NCI-H2227 (cell line): Measurements from ENCODE around the gene SFXN5.

Experiments used
- DNase-seq: peaks from one replicate; lab custom pipeline; 2025; ENCODE audit not compliant: unreplicated experiment; lab: John Stamatoyannopoulos, UW

SFXN5 gene

DNA sequence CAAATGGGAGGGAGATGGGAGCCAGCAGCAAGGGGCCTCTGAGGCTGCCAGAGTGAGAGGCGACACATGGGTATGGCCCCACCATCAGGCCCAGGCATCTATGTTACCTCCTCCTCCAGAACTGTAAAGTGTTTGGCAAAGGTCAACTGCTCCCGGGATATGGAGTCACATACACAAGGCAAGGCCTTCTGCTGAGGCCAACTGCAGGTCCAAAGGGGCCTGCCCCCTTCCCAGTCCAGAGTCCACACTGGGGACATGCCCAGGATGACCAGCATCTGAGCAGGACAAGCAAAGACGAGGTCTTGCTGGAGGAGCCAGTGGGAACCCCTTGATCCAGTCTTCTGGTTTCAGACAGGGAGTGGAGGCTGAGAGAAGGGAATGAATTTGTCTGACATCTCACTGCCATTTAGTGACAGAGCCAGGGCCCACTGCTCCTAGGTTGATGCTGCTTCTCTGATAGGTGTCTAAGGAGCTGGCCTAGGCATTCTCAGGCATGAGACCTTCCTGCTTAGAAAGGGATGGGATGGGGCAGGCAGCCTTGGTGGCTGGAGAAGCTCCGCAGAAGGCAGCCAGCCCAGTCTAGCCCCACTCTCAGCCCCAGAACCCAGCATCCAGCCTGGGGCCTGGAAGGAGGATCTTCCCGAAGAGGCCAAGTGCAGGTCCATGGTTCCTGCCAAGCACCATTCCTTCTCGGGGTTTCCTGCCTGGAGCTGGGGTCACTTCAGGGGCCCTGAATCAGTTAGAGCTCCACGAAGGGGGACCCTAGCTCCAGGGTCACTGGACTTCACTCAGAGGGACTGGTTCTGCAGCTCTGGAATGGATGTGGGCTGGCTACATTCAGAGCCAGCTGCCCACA lies 127.7 kb downstream of the SFXN5 start:
- DNase-seq = no peak

- no peak for DNase-seq
Observed at GRCh38 chr2:72942881-72943418, 128.6 kb downstream of the SFXN5 start.

DNA sequence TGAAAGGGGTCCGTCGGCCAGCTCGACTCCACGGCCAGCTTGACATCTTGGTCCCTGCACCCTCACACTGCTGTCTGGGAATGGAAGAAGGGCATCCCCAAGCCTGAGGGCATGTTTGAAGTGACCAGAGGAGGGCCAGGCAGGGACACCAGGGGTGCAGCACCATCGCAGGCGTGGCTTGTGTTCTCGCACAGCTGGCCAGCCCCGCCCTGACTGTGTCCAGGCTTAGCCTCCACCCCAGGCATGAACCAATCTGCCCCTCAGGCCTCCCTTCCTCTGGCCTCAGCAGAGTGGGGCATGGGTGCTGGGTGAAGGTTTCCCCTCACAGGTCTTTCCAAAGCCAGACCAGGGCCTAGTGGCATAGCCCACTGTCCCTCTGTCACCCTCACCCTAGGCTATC lies 129.2 kb downstream of the SFXN5 start:
- DNase-seq = no peak

DNA sequence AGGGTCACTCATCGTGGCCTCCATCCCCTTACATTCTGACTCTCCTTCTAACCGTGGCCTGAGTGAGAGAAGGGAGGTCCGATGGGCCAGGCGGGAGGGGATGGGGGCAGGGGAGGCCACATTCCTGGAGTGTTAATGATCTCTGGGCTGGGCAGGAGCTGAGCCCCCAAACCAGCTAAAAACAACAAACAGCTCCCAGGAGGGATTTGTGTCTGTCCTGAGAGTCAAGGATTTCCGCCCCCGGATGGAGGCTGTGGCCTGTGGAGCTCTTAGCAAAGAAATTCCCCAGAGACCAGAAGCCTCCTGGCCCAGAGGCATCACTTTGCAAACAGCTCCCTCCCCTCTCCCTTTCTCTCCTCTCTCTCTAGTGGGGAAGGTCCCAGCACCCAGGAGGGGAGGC lies 130.7 kb downstream of the SFXN5 start:
- DNase-seq = no peak

DNA sequence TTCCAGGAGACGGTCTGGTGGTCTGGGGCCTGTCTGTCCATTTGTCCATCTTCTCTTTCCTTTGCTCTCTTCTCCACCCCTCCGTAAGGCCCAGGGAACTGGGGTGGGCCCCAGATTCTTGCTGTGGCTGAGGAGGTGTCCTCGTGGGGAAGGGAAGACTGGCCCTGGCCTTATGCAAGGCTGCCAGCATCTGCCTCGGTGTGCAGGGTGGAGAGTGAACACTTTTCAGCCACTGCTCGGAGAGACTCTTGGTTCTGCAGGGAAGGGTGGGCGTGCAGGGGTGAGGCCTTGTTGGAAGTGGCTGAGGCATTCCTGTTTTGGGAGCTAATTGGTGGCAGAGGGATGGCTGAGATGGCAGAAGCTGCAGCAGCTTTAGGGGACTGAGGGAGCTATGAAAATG lies 131.2 kb downstream of the SFXN5 start:
- no peak for DNase-seq

GRCh38 chr2:72938455-72938854 lies 133.1 kb downstream of the SFXN5 start:
- no peak for DNase-seq

DNA sequence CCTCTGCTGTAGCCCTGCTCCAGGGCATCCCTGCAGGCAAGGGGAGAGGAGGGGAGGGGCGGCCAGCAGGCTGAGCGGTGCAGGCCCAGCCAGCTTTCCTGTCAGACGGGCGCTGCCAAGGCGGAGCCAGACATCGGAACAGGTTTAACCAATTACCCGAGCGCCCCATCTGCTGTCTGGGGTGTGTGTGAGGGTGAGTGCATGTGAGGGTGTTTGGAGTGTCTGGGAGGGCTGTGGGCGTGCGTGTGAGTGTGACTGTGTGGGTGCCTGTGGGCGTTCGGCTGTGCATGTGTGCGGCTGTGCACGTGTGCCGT lies 134.2 kb downstream of the SFXN5 start:
- no peak for DNase-seq

GRCh38 chr2:72936660-72937355 lies 134.7 kb downstream of the SFXN5 start:
- DNase-seq = no peak

DNA sequence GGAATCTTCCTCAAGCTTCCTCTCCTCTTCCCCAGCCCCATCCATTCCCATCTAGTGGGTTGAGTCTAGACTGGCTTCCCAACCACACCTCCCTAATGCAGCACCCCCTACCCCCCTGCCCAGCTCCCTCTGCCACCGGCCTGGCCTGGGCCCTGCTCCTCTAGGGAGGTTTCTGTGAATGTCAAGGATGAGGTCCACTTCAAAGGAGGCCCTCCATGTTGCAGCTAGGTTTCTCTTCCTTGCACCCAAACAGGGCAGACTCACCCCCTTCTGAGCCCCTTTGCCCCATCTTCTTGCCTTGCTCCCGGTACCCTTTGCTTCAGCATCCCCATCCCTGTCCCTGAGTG lies 135.9 kb downstream of the SFXN5 start:
- DNase-seq = no peak

- no peak for DNase-seq
Observed at GRCh38 chr2:72934683-72935610, 136.6 kb downstream of the SFXN5 start.

DNA sequence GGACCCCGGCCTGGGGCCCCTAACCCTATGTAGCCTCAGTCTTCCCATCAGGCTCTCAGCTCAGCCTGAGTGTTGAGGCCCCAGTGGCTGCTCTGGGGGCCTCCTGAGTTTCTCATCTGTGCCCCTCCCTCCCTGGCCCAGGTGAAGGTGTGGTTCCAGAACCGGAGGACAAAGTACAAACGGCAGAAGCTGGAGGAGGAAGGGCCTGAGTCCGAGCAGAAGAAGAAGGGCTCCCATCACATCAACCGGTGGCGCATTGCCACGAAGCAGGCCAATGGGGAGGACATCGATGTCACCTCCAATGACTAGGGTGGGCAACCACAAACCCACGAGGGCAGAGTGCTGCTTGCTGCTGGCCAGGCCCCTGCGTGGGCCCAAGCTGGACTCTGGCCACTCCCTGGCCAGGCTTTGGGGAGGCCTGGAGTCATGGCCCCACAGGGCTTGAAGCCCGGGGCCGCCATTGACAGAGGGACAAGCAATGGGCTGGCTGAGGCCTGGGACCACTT lies 137.8 kb downstream of the SFXN5 start:
- DNase-seq = no peak

DNA sequence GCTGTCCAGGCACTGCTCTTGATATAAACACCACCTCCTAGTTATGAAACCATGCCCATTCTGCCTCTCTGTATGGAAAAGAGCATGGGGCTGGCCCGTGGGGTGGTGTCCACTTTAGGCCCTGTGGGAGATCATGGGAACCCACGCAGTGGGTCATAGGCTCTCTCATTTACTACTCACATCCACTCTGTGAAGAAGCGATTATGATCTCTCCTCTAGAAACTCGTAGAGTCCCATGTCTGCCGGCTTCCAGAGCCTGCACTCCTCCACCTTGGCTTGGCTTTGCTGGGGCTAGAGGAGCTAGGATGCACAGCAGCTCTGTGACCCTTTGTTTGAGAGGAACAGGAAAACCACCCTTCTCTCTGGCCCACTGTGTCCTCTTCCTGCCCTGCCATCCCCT lies 138.3 kb downstream of the SFXN5 start:
- no peak for DNase-seq

DNA sequence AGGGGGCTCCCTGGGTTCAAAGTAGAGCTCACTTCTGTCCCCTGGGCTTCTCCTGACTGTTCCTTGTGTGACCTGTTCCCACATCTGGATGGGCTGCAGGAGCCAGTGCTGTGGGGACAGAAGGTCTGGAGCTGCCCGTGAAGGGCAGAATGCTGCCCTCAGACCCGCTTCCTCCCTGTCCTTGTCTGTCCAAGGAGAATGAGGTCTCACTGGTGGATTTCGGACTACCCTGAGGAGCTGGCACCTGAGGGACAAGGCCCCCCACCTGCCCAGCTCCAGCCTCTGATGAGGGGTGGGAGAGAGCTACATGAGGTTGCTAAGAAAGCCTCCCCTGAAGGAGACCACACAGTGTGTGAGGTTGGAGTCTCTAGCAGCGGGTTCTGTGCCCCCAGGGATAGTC lies 138.7 kb downstream of the SFXN5 start:
- DNase-seq = no peak

- no peak for DNase-seq
Observed at GRCh38 chr2:72932045-72932740, 139.3 kb downstream of the SFXN5 start.

DNA sequence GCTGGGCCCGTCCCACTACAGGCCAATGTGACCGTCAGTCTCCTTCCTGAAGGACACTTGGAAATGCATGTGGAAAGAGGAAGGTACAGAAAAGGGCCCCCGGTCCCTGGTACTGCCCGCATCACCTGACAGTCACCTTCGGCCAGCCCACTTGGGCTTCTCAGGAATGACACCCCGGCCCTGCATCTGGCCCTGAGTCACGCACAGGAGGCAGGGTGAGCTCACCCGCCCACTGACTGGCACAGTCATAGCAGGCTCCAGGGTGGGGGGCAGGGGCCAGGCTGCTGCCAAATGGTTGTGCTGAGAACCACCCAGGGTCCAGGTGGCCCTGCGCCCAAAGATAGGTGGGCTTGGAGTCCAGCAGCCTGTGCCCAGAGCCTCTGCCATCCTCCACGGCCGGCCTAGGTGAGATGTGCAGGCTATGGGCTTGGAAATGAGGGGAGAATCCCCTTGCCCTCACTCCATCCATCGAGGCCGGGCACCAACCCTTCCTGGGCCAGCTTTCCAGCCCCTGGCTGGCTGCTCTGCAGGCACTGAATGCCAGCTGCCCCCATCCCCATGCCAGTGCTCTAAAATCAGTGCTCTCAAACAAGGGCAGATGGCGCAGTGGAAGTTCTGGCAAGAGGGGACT lies 140.1 kb downstream of the SFXN5 start:
- DNase-seq = no peak

DNA sequence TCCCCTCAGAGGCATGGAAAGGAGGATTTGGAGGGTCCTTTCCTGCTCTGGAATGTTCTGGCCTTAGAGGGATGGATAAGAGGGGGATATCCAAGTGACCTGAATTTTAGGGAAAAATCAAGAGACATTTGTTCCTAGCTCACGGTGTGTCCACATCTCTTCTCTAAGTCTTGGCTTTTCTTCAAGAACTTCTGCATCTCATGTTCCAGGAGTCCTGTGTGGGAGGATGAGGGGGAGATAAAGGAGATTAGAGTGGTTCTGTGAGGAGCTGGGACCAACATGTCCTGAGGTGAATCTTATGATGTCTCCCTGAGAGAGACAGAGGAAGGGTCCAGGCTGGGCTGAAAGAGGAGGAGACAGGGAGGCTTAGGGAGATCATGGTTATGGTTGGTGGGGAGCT lies 142.5 kb downstream of the SFXN5 start:
- no peak for DNase-seq

DNA sequence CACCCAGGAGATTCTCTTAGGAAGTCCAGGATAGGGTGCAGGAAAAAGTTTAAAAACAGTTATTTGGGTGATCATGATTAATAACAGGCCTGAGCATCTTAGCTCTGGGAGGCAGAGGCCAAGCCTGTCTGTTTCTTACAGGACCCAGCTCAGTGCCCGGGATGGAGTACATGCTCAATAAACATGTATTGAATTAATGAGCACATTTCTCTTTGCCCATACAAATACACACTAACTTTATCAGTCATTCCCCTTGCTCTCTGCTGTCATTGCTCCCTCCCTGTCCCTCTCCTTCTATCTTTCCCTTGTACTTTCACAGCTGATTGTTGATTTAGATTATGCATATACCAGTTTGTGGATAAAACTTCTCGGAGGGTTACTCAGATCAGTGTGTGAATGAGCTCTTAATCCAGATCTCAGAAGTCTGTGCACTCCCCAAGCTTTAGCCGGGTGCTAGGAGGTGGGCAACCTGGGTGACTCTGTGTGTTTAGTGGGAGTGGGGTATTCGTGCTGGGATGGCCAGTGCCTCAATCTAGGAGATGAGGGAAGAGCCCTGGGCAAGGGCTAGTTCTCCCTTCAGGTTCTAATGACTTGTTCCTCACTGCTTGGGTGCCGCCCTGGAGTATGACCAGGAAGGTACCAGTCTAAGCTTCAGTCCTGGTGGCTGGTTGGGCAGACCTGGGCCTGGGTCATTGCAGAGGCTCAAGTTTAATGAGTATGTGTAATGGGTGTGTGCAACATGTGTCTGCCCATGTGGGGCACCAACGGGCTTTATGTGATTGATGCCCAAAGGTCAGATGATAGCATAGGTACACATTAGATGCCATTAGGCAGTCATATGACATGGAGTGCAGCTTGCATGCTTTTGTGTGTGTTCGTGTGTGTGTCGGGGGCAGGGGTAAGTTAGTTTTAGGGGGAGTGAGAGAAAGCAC lies 143.6 kb downstream of the SFXN5 start:
- no peak for DNase-seq

DNA sequence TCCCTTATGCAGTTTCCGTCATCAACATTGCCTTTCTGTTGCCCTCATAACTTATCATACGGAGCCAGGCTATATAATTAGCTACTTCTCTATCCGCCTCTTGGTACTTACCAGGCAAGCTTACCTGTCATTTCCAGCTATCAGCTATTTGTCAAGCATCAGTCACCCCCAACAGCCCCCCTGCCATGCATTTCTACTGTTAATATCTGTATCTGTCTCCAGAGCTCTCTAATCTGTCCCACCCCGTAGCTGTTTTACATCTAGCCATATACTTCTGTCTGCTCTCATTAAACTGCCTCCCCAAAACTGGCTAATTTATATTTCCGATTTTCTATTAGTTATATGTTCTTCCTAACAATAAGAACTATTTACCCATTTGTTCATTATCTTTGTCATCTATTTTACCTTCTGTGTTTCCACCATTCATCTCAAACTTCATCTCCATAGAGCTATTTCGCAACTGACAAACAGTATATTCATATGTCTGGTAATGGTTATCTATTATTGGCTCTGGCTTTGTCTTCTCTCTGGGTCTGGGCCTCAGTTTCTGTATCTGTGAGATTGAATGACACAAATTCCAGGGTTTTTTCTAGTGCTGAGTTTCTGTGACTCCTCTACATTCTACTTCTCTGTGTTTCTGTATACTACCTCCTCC lies 144.6 kb downstream of the SFXN5 start:
- DNase-seq = no peak

DNA sequence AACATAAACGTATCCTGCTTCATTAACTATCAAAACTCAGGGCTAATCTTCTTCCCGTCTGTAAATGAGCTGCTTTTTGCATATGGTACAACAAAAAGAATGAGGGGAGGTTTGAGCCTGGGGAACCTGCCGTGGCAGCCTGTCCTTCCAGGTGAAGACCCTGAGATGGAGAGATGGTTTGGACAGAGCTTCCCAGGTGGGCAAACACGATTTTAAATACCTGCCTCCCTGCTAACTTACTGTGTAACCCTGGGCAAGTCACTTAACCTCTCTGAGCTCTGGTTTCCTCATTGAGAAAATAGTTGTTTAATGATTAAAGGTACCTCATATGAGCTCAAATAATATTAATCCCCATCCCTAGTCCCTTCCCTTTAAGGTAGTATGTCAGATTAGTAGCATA lies 145.1 kb downstream of the SFXN5 start:
- DNase-seq = no peak
